MM.1S (cell line): ENCODE measurements around the gene HIBCH.
A peak's percentile ranks its signal among the peaks of the same experiment; 100 is the strongest.

Experiments
- DNase-seq: peaks from one replicate; pipeline ENCODE4 v3.0.0-alpha.2; 2015
- H2AFZ ChIP-seq: fragments of 300-600 bp; sonication (generic); 2 replicates; pipeline ENCODE4 v1.6.0; 2016; ENCODE audit warnings: antibody characterized with exemption, low read length
- H3F3A ChIP-seq: fragments of 300-600 bp; sonication (generic); 2 replicates; pipeline ENCODE4 v1.6.1; 2016; ENCODE audit warnings: mild to moderate bottlenecking, antibody characterized with exemption, low read length, moderate library complexity, mixed read lengths; ENCODE audit not compliant: insufficient read depth
- H3K27ac ChIP-seq: fragments of 300-600 bp; sonication (generic); 2 replicates; pipeline ENCODE4 v1.5.1; 2016; ENCODE audit warnings: mild to moderate bottlenecking, low read length
- H3K27me3 ChIP-seq: fragments of 300-600 bp; sonication (generic); replicated peaks from 2 replicates; pipeline ENCODE4 v1.6.0; 2016; ENCODE audit warnings: low read length; ENCODE audit not compliant: insufficient read depth
- H3K36me3 ChIP-seq: fragments of 300-600 bp; sonication (generic); replicated peaks from 2 replicates; pipeline ENCODE4 v1.6.1; 2016; ENCODE audit warnings: mild to moderate bottlenecking, low read length, mixed read lengths; ENCODE audit not compliant: insufficient read depth
- H3K4me1 ChIP-seq: fragments of 300-600 bp; sonication (generic); 2 replicates; pipeline ENCODE4 v1.6.1; 2016; ENCODE audit warnings: low read length, mixed read lengths
- H3K4me2 ChIP-seq: fragments of 300-600 bp; sonication (generic); 2 replicates; pipeline ENCODE4 v1.6.0; 2016; ENCODE audit warnings: low read depth, low read length
- H3K4me3 ChIP-seq: fragments of 300-600 bp; sonication (generic); 2 replicates; pipeline ENCODE4 v1.5.1; 2016; ENCODE audit warnings: low read length, mixed read lengths
- H3K79me2 ChIP-seq: fragments of 300-600 bp; sonication (generic); 2 replicates; pipeline ENCODE4 v1.6.1; 2016; ENCODE audit warnings: mixed run types, low read length, mixed read lengths
- H3K9ac ChIP-seq: fragments of 300-600 bp; sonication (generic); 2 replicates; pipeline ENCODE4 v1.6.1; 2016; ENCODE audit warnings: low read length, mixed read lengths
- H3K9me2 ChIP-seq: fragments of 300-600 bp; sonication (generic); replicated peaks from 2 replicates; pipeline ENCODE4 v1.6.1; 2016; ENCODE audit warnings: mild to moderate bottlenecking, low read length, mixed read lengths; ENCODE audit not compliant: insufficient read depth
- H3K9me3 ChIP-seq: fragments of 300-600 bp; sonication (generic); replicated peaks from 2 replicates; pipeline ENCODE4 v1.6.1; 2016; ENCODE audit warnings: mild to moderate bottlenecking, low read length, mixed read lengths; ENCODE audit not compliant: insufficient read depth
- H4K20me1 ChIP-seq: fragments of 300-600 bp; sonication (generic); 2 replicates; pipeline ENCODE4 v1.6.1; 2016; ENCODE audit warnings: mild to moderate bottlenecking, low read length, moderate library complexity, mixed read lengths; ENCODE audit not compliant: insufficient read depth
- CTCF ChIP-seq: fragments of 300-600 bp; sonication (generic); IDR thresholded peaks from 2 replicates; pipeline ENCODE4 v1.5.1; 2016; ENCODE audit warnings: antibody characterized with exemption, low read length, mixed read lengths
- EZH2 ChIP-seq: fragments of 300-600 bp; sonication (generic); optimal IDR thresholded peaks from 2 replicates; pipeline ENCODE3; 2017; ENCODE audit warnings: low read depth, mild to moderate bottlenecking, antibody characterized with exemption, low read length, mixed read lengths
- EZH2phosphoT487 ChIP-seq: fragments of 300-600 bp; sonication (generic); IDR thresholded peaks from 2 replicates; pipeline ENCODE4 v1.6.1; 2018; ENCODE audit warnings: antibody characterized with exemption, low read length

The HIBCH gene

GRCh38 chr2:190180313-190181122, 139.1 kb downstream of the HIBCH start:
- H3K4me3 ChIP-seq, result peak overlapping the region; percentile 87
- TF ChIP-seq EZH2phosphoT487, result no peak
- peak; percentile 80 for TF ChIP-seq CTCF
- no peak for TF ChIP-seq EZH2
- H3K27me3 ChIP-seq, result no peaks in the 10 kb centered on the region
- no peaks in the 10 kb centered on the region for H4K20me1 ChIP-seq
- peaks cover 32% of the 10 kb centered on the region for H3K79me2 ChIP-seq
- H3F3A ChIP-seq, result peaks cover 25% of the 10 kb centered on the region
- peaks cover 27% of the 10 kb centered on the region for H3K4me1 ChIP-seq
- H3K9me2 ChIP-seq, result no peaks in the 10 kb centered on the region
- H3K4me2 ChIP-seq, result peak overlapping the region; percentile 94
- peak overlapping the region; percentile 67; the same call in 1 of the 2 replicates for H3K27ac ChIP-seq
- peak; percentile 86 for DNase-seq
- H2AFZ ChIP-seq, result peak overlapping the region; percentile 95
- no peaks in the 10 kb centered on the region for H3K36me3 ChIP-seq
- no peaks in the 10 kb centered on the region for H3K9me3 ChIP-seq
- H3K9ac ChIP-seq, result peak overlapping the region; percentile 90

GRCh38 chr2:190179754-190180312, 139.8 kb downstream of the HIBCH start:
- Histone ChIP-seq H3F3A (peaks cover 25% of the 10 kb centered on the region), H3K9ac (peak overlapping the region; percentile 90; the same call in 1 of the 2 replicates), H3K79me2 (peaks cover 32% of the 10 kb centered on the region), H3K27me3 (no peaks in the 10 kb centered on the region), H4K20me1 (no peaks in the 10 kb centered on the region), H3K9me3 (no peaks in the 10 kb centered on the region), H3K27ac (peak overlapping the region; percentile 67; the same call in 1 of the 2 replicates), H3K4me3 (peak overlapping the region; percentile 87), H3K9me2 (no peaks in the 10 kb centered on the region), H3K4me1 (peaks cover 24% of the 10 kb centered on the region), H3K36me3 (no peaks in the 10 kb centered on the region), H2AFZ (peak overlapping the region; percentile 95), H3K4me2 (peak overlapping the region; percentile 82)
- no peak for DNase-seq
- no peak for TF ChIP-seq CTCF
- TF ChIP-seq EZH2phosphoT487, result no peak
- TF ChIP-seq EZH2, result no peak

GRCh38 chr2:190178066-190178722, 141.4 kb downstream of the HIBCH start:
- no peak overlapping the region for H2AFZ ChIP-seq
- peaks cover 25% of the 10 kb centered on the region for H3F3A ChIP-seq
- no peak for DNase-seq
- H3K4me3 ChIP-seq, result no peak overlapping the region
- H4K20me1 ChIP-seq, result no peaks in the 10 kb centered on the region
- H3K27me3 ChIP-seq, result no peaks in the 10 kb centered on the region
- no peaks in the 10 kb centered on the region for H3K9me2 ChIP-seq
- no peaks in the 10 kb centered on the region for H3K9me3 ChIP-seq
- TF ChIP-seq CTCF (no peak), EZH2 (no peak), EZH2phosphoT487 (no peak)
- no peak overlapping the region for H3K27ac ChIP-seq
- H3K4me2 ChIP-seq, result no peak overlapping the region
- H3K36me3 ChIP-seq, result no peaks in the 10 kb centered on the region
- H3K79me2 ChIP-seq, result peaks cover 17% of the 10 kb centered on the region
- H3K9ac ChIP-seq, result no peak overlapping the region
- peaks cover 23% of the 10 kb centered on the region for H3K4me1 ChIP-seq
